Fibroblast of lung (primary cell): ENCODE data around the gene MTFP1. TPM values are rescaled to one million over a fixed set of nuclear protein-coding genes. Genes with fewer than 3 reads are reported as not detected.

ENCODE experiments used
- DNase-seq, 2 donors: peaks; one replicate each; pipeline versions ENCODE4 v3.0.0 to v3.0.0-alpha.2; 2010; ENCODE audit warnings: low read depth in 2 of 2
- H2AFZ ChIP-seq: 2 replicates; pipeline ENCODE4 v1.5.1; 2012; ENCODE audit warnings: low read length, control low read depth, inconsistent platforms
- H3K27ac ChIP-seq: 2 replicates; pipeline ENCODE4 v1.5.1; 2011; ENCODE audit warnings: low read length, control low read depth; ENCODE audit not compliant: insufficient read depth
- H3K27me3 ChIP-seq: 2 replicates; pipeline ENCODE4 v1.5.1; 2011; ENCODE audit warnings: mild to moderate bottlenecking, low read length; ENCODE audit not compliant: control insufficient read depth, insufficient read depth
- H3K36me3 ChIP-seq: 2 replicates; pipeline ENCODE4 v1.5.1; 2011; ENCODE audit warnings: low read length; ENCODE audit not compliant: control insufficient read depth, insufficient read depth
- H3K4me1 ChIP-seq: 2 replicates; pipeline ENCODE4 v1.5.1; 2011; ENCODE audit warnings: low read length; ENCODE audit not compliant: control insufficient read depth, insufficient read depth; ENCODE audit errors: extremely low read depth
- H3K4me2 ChIP-seq: 2 replicates; pipeline ENCODE4 v1.5.1; 2011; ENCODE audit warnings: low read length, control low read depth; ENCODE audit not compliant: insufficient read depth; ENCODE audit errors: extremely low read depth
- H3K4me3 ChIP-seq, 4 experiments: fragments of 200-600 bp in 1 of 4; sonication (generic) in 1 of 4; replicated peaks in 1 of 4; 2 replicates each; pipeline ENCODE4 v1.5.1; 2011 to 2016; ENCODE audit warnings: low read length in 4 of 4, low read depth in 3 of 4, mild to moderate bottlenecking in 3 of 4, control low read depth in 2 of 4, inconsistent platforms in 1 of 4, mixed read lengths in 1 of 4; ENCODE audit not compliant: insufficient read depth in 1 of 4; ENCODE audit errors: control extremely low read depth in 1 of 4
- H3K79me2 ChIP-seq: 2 replicates; pipeline ENCODE4 v1.5.1; 2012; ENCODE audit warnings: mild to moderate bottlenecking, low read length, inconsistent platforms; ENCODE audit not compliant: control insufficient read depth, insufficient read depth
- H3K9ac ChIP-seq: 2 replicates; pipeline ENCODE4 v1.5.1; 2011; ENCODE audit warnings: mild to moderate bottlenecking, low read length, control low read depth; ENCODE audit not compliant: insufficient read depth
- H3K9me3 ChIP-seq: 2 replicates; pipeline ENCODE4 v1.5.1; 2012; ENCODE audit warnings: low read depth, low read length; ENCODE audit not compliant: control insufficient read depth, insufficient read depth
- H4K20me1 ChIP-seq: 2 replicates; pipeline ENCODE4 v1.5.1; 2011; ENCODE audit warnings: low read length; ENCODE audit not compliant: control insufficient read depth, insufficient read depth; ENCODE audit errors: extremely low read depth
- CTCF ChIP-seq, 2 donors: IDR thresholded peaks in 1 of 2; conservative IDR thresholded peaks in 1 of 2; 1 replicate in 1 of 2; 2 replicates in 1 of 2; pipeline ENCODE4 v1.5.1; 2011 to 2012; ENCODE audit warnings: low read length in 2 of 2, control low read depth in 1 of 2, inconsistent platforms in 1 of 2, low read depth in 1 of 2, mild to moderate bottlenecking in 1 of 2
- EZH2 ChIP-seq: IDR thresholded peaks from 2 replicates; pipeline ENCODE4 v1.5.1; 2012; ENCODE audit warnings: low read length, control low read depth, mild to moderate bottlenecking; ENCODE audit errors: missing control alignments
- polyA plus RNA-seq, 2 donors: library from polyadenylated mRNA; depleted of rRNA in 1 of 2; stranded (reverse) in 1 of 2; unstranded in 1 of 2; fragments of >200 nt; gene quantifications; 2 replicates each; pipeline ENCODE4 v1.2.1, GENCODE V29; 2011 to 2012; ENCODE audit warnings: missing spikeins in 1 of 2
- total RNA-seq: library from RNA; depleted of rRNA; stranded (reverse); fragments of >200 nt; gene quantifications from 2 replicates; pipeline ENCODE4 v1.2.1, GENCODE V29; 2014

MTFP1 gene
- total and polyA plus RNA-seq, 2 donors (not counting 1 experiment from before 2014, with no cell fraction given): 2.5 to 3.8 TPM

GRCh38 chr22:30420347-30421125 is 5.0 kb upstream of the MTFP1 start:
- Histone ChIP-seq H3K27ac (peak overlapping the region; percentile 70), H3K4me2 (peak overlapping the region; percentile 60), H3K9me3 (no peaks in the 10 kb centered on the region), H3K9ac (no peak overlapping the region), H3K4me3 (no peak overlapping the region), H4K20me1 (no peaks in the 10 kb centered on the region), H3K79me2 (no peaks in the 10 kb centered on the region), H3K4me1 (peaks cover 33% of the 10 kb centered on the region), H2AFZ (no peak overlapping the region), H3K36me3 (peaks cover 13% of the 10 kb centered on the region), H3K27me3 (no peaks in the 10 kb centered on the region)
- DNase-seq: peak; percentile 64 to 96
- no peak for TF ChIP-seq CTCF (conservative IDR thresholded peaks at IDR 0.05 in 1 of 2, IDR thresholded peaks at IDR 0.05 in 1 of 2; ENCODE audit: low read depth in 1 of 2, low read length in 2 of 2)
- TF ChIP-seq EZH2: no peak

DNA sequence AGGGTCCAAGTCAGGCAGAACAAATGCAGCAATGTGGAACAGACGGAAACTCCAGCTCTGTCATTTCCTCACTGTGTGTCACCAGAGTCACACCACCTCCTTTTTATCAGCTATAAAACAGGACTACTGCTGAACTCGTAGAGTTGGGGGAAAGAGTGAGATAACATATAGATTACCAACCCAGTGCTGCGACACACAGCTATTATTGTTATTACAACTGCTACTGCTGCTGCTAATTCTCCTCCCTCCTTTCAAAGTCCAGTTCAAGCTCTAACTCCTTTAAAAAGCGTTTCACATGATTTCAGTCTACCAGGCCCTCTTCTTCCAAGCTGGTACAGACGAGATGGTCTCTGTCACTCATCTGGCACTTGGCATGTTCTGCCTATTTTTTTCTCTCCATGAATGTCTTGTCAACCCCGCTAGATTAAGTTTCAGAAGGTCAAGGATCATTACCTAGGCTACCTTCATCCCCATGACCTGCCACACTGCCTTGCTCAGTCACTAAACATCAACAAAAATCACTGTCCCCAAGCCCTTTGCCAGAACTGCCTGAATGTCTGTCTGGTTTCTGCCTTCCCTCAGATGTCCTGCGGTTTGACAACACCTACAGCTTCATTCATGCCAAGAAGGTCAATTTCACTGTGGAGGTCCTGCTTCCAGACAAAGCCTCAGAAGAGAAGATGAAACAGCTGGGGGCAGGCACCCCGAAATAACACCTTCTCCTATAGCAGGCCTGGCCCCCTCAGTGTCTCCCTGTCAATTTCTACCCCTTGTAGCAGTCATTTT is 3.7 kb upstream of the MTFP1 start:
- no peak overlapping the region for H2AFZ ChIP-seq
- H3K4me3 ChIP-seq: peak overlapping the region in 2 of 4 experiments; percentile 60 to 67
- TF ChIP-seq CTCF (conservative IDR thresholded peaks at IDR 0.05 in 1 of 2, IDR thresholded peaks at IDR 0.05 in 1 of 2; ENCODE audit: low read depth in 1 of 2, low read length in 2 of 2) (no peak), EZH2 (no peak)
- peak overlapping the region; percentile 55 for H3K4me2 ChIP-seq
- no peaks in the 10 kb centered on the region for H4K20me1 ChIP-seq
- peak overlapping the region; percentile 93 for H3K27ac ChIP-seq
- H3K27me3 ChIP-seq: no peaks in the 10 kb centered on the region
- H3K79me2 ChIP-seq: no peaks in the 10 kb centered on the region
- H3K9me3 ChIP-seq: no peaks in the 10 kb centered on the region
- no peak for DNase-seq
- peaks cover 6% of the 10 kb centered on the region for H3K36me3 ChIP-seq
- no peak overlapping the region for H3K9ac ChIP-seq
- peaks cover 36% of the 10 kb centered on the region for H3K4me1 ChIP-seq
